GM20000 (cell line): ENCODE data around the gene CCL3.

Experiments
- DNase-seq: peaks from one replicate; pipeline ENCODE4 v3.0.0; 2012; ENCODE audit warnings: low spot score
- TF ChIP-seq, protein P1 (sequence below): IDR thresholded peaks from 2 replicates; pipeline ENCODE4 v1.5.1; 2012; ENCODE audit warnings: mild to moderate bottlenecking, control low read depth; ENCODE audit errors: extremely low read depth, missing control alignments

CCL3 gene

GRCh38 chr17:36089888-36090836 lies at the start of gene CCL3:
CCL3 (minus strand) TSS chr17:36090143; CDS start chr17:36090058, 85 bp downstream.
- TF ChIP-seq, protein P1, sequence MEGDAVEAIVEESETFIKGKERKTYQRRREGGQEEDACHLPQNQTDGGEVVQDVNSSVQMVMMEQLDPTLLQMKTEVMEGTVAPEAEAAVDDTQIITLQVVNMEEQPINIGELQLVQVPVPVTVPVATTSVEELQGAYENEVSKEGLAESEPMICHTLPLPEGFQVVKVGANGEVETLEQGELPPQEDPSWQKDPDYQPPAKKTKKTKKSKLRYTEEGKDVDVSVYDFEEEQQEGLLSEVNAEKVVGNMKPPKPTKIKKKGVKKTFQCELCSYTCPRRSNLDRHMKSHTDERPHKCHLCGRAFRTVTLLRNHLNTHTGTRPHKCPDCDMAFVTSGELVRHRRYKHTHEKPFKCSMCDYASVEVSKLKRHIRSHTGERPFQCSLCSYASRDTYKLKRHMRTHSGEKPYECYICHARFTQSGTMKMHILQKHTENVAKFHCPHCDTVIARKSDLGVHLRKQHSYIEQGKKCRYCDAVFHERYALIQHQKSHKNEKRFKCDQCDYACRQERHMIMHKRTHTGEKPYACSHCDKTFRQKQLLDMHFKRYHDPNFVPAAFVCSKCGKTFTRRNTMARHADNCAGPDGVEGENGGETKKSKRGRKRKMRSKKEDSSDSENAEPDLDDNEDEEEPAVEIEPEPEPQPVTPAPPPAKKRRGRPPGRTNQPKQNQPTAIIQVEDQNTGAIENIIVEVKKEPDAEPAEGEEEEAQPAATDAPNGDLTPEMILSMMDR: no peak
- DNase-seq: peak; percentile 54

- no peak for DNase-seq
- TF ChIP-seq, protein P1: no peak
These were observed 46.5 kb upstream of the CCL3 start for GRCh38 chr17:36136439-36136838.

DNA sequence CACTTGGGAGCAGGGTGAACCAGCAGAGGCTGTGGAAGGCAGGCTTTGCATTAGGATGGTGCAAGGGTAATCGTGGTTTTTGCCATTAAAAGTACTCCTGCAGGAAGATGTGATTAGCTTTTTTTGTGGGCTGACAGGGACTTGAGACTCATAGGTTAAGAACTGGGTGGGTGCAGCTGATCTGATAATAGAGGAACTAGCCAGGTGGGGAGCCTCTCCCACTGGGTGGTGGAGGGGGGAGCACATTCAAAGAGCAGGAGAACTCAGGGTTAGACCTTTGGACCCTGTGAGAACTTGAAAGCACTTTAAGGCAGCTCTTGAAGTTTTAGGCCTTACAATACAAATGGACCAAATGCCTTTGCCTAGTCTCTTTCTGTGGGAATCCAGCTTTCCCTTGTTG lies 46.1 kb upstream of the CCL3 start:
- TF ChIP-seq, protein P1: no peak
- no peak for DNase-seq

GRCh38 chr17:36135465-36135864 lies 45.5 kb upstream of the CCL3 start:
- TF ChIP-seq, protein P1: no peak
- no peak for DNase-seq

DNA sequence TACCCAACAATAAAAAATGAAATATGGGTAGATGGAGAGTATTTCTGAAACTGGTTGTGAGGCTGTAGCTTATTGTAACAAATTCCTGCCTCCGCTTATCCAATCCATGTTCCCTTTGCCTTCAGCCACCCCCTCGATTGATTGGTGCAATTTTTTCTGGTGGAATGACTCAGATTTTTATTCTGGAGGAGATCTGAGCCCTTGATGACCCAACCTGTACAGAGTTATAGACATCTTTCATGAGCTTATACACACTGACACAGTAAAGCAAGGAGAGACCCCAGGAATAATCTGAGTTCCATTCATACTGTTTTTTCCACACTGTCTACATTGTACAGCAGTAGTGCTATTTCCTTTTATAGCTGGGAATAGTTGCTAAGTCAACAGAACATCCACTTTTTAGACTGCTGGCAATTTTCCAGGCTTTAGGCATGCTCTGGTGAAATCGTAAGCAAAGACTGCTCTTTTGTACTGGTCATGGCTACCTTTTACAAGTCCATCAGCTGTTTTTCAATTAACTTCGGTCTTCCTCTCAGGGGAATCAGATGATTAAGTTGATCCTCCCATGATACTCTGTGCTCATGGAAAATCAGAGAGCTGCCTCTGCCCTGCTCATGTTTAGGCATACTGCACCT lies 43.8 kb upstream of the CCL3 start:
- TF ChIP-seq, protein P1: no peak
- DNase-seq: no peak

DNA sequence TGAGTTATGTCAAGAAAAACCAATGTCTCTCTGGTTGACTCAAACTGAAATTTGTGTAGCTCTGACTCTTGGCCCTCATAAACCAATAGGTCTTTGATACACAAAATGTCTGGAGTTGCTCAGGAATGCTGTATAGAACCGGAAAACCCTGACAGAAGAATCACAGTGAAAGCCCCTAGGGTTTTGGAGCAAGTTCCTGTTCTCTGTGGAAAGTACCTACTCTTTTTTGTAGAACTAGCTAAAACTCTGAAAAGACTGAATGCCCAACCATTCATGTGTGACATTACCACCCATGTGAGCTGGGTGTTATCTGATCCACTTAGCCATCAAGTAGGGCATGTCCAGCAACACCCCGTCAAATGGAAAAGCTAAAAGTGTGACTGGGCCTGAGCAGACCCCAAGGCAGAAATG lies 42.5 kb upstream of the CCL3 start:
- TF ChIP-seq, protein P1: no peak
- no peak for DNase-seq

DNA sequence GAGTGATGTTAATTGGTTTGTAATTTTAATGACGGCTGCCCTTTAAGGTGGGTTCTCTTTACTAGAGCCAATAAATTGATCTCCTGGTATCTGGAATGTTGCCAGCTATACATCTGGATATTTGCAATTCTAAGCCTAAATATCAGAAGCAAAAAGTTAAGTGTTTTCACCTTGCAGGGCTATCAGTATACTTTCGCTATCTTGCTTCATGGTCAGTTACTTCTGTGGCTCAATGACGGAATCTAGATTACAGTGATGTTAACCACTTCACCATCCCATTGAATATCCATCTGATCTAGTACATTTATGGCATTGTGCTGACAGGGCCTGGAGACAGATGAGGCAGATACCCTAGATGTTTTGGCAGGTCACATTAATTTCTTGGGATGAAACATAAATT lies 42.0 kb upstream of the CCL3 start:
- no peak for DNase-seq
- TF ChIP-seq, protein P1: no peak
